GM18951 (cell line): ENCODE results near the gene NPSR1.

Experiments used
- POLR2A ChIP-seq: IDR thresholded peaks from 4 replicates; pipeline ENCODE4 v1.6.1; 2011; ENCODE audit warnings: mild to moderate bottlenecking; ENCODE audit not compliant: insufficient read length, insufficient read depth; ENCODE audit errors: extremely low read depth
- in situ Hi-C: fragments of 300-500 bp; cut with MboI; formaldehyde crosslinking; loops from one replicate; pipeline ENCODE4 v1.12.0; 2022; ENCODE audit warnings: low sequenced_read_pairs, mixed read lengths, inconsistent platforms; ENCODE audit not compliant: unreplicated experiment

The NPSR1 gene

GRCh38 chr7:34673066-34673465 lies 15.0 kb downstream of the NPSR1 start:
- no peak for TF ChIP-seq POLR2A
- in situ Hi-C loops, result no loop called here

- TF ChIP-seq POLR2A, result no peak
- in situ Hi-C loops, result loop anchor here (25.0 kb wide), 1 partner anchor 361 kb away; the partner anchor contains the start of gene DPY19L1
Measured at GRCh38 chr7:34675749-34676374, 17.8 kb downstream of the NPSR1 start.

- in situ Hi-C loops, result loop anchor here (25.0 kb wide), 1 partner anchor 360 kb away; the partner anchor contains the start of gene DPY19L1
- TF ChIP-seq POLR2A, result no peak
Measured at GRCh38 chr7:34677491-34677890, 19.5 kb downstream of the NPSR1 start.

GRCh38 chr7:34687529-34687928 lies 29.5 kb downstream of the NPSR1 start:
- in situ Hi-C loops, result loop anchor here (25.0 kb wide), 1 partner anchor 350 kb away; the partner anchor contains the start of gene DPY19L1
- TF ChIP-seq POLR2A, result no peak

GRCh38 chr7:34696415-34696814 lies 38.4 kb downstream of the NPSR1 start:
- no peak for TF ChIP-seq POLR2A
- in situ Hi-C loops, result loop anchor here (25.0 kb wide), 1 partner anchor 341 kb away; the partner anchor contains the start of gene DPY19L1

GRCh38 chr7:34709771-34710170 lies 51.8 kb downstream of the NPSR1 start:
- TF ChIP-seq POLR2A, result no peak
- in situ Hi-C loops, result no loop called here

GRCh38 chr7:34718867-34719266 lies 60.8 kb downstream of the NPSR1 start:
- in situ Hi-C loops, result no loop called here

GRCh38 chr7:34719636-34720035 lies 61.6 kb downstream of the NPSR1 start:
- TF ChIP-seq POLR2A, result no peak
- in situ Hi-C loops, result no loop called here

More at GRCh38 chr7:34718867-34719266, 60.8 kb downstream of the NPSR1 start:
- no peak for TF ChIP-seq POLR2A

GRCh38 chr7:34720289-34720688 lies 62.3 kb downstream of the NPSR1 start:
- in situ Hi-C loops, result no loop called here

GRCh38 chr7:34723338-34723737 lies 65.3 kb downstream of the NPSR1 start:
- TF ChIP-seq POLR2A, result no peak
- in situ Hi-C loops, result no loop called here

More at GRCh38 chr7:34720289-34720688, 62.3 kb downstream of the NPSR1 start:
- TF ChIP-seq POLR2A, result no peak

- TF ChIP-seq POLR2A, result no peak
- in situ Hi-C loops, result no loop called here
Measured at GRCh38 chr7:34723866-34724490, 66.0 kb downstream of the NPSR1 start.

GRCh38 chr7:34726221-34726620 lies 68.2 kb downstream of the NPSR1 start:
- TF ChIP-seq POLR2A, result no peak
- in situ Hi-C loops, result no loop called here

- in situ Hi-C loops, result no loop called here
- TF ChIP-seq POLR2A, result no peak
Measured at GRCh38 chr7:34727464-34727995, 69.5 kb downstream of the NPSR1 start.

GRCh38 chr7:34728156-34728555 lies 70.1 kb downstream of the NPSR1 start:
- in situ Hi-C loops, result no loop called here
- TF ChIP-seq POLR2A, result no peak
